Pancreas (tissue), 10 donors: Measurements from ENCODE around the gene SPTBN4. TPM values are rescaled to one million over a fixed set of nuclear protein-coding genes. Genes with fewer than 3 reads are reported as not detected.

Experiments used
- ATAC-seq, 4 donors: fragments of 200-7000 bp; cut with Tn5 transposase; one replicate each; pipeline versions ENCODE4 v1.8.0 to v1.9.1; 2020; ENCODE audit warnings: mild to moderate bottlenecking in 4 of 4, moderate library complexity in 4 of 4
- DNase-seq, 6 donors: peaks; one replicate each; pipeline ENCODE4 v3.0.0-alpha.2; 2020
- FAIRE-seq: peaks from 2 replicates; lab custom pipeline; 2012; peaks lifted over from hg19 to GRCh38; lab: Jason Lieb, UNC
- H3K27ac ChIP-seq, 4 donors: fragments of 200-600 bp; sonication (generic); 1 replicate in 3 of 4; 2 replicates in 1 of 4; pipeline versions ENCODE4 v1.5.0 to v1.8.0; 2020
- H3K27me3 ChIP-seq, 4 donors: fragments of 200-600 bp; one replicate each; pipeline ENCODE4 v1.8.0; 2021
- H3K36me3 ChIP-seq, 3 donors: fragments of 200-600 bp; sonication (generic) in 1 of 3; one replicate each; pipeline versions ENCODE4 v1.5.0 to v1.8.0; 2020 to 2021
- H3K4me1 ChIP-seq, 3 donors: fragments of 200-600 bp; one replicate each; pipeline ENCODE4 v1.8.0; 2021
- H3K4me3 ChIP-seq, 4 donors: fragments of 200-600 bp; sonication (generic) in 2 of 4; one replicate each; pipeline versions ENCODE4 v1.5.0 to v1.8.0; 2020 to 2021
- H3K9me3 ChIP-seq, 4 donors: fragments of 200-600 bp; one replicate each; pipeline ENCODE4 v1.8.0; 2021
- WGBS, 2 donors: extraction: QIAGEN DNeasy Blood & Tissue Kit; methylation state at CpG; one replicate each; pipeline ENCODE4 v1.1.7; 2013; 5-methylcytosine and 5-hydroxymethylcytosine counted together
- intact Hi-C, 3 donors: fragments of 100-400 bp; cut with DNase I; formaldehyde crosslinking; loops; one replicate each; pipeline versions ENCODE4 v1.11.1 to v1.14.2; 2022
- polyA plus RNA-seq, 2 donors: library from polyadenylated mRNA; stranded (reverse); fragments of 200-250 nt; gene quantifications; one replicate each; pipeline ENCODE4 v1.2.3, GENCODE V29; 2013
- total RNA-seq, 6 donors: library from RNA; stranded (reverse); fragmentation: NEBNext Ultra II Directional in 4 of 6; extraction: Animal tissue kit (Norgen Biotek cat#: 25700) in 4 of 6; gene quantifications; one replicate each; pipeline versions ENCODE4 v1.2.1 to v1.2.4, GENCODE V29; 2021 to 2023
- TF ChIP-seq, protein P1 (sequence below), 4 donors: fragments of 200-600 bp; sonication (generic) in 3 of 4; IDR thresholded peaks; one replicate each; pipeline versions ENCODE4 v1.5.0 to v1.8.0; 2021; ENCODE audit warnings: antibody characterized with exemption in 4 of 4
- donor health status: healthy with polysubstance abuse.
- donor health status: DM: no; HTN: no; CAD: no; lungs with moderate emphysema.
- donor health status: DM: no; HTN: no; CAD: no.
- donor health status: control.
- donor health status: control.
- donor health status: Bipolar disorder and iron deficiency.
- donor health status: DM: yes; HTN: yes; CAD: no.
- donor health status: DM: no; HTN: no; CAD: no.
- donor health status: DM: no; HTN: no; CAD: no.
- donor health status: DM: yes; HTN: yes; CAD: no.

Gene SPTBN4
- total and polyA plus RNA-seq, 8 donors = 1.0 to 23.9 (median 1.7) TPM

- Histone ChIP-seq H3K27ac (no peak overlapping the region), H3K9me3 (no peaks in the 10 kb centered on the region), H3K4me3 (no peak overlapping the region), H3K27me3 (no peaks in the 10 kb centered on the region), H3K36me3 (no peaks in the 10 kb centered on the region), H3K4me1 (no peaks in the 10 kb centered on the region)
- 51 to 65% methylated on average over 1 of the region's 1 CpG for WGBS, 2 donors
- DNase-seq (no peak), FAIRE-seq (no peak), ATAC-seq (no peak)
- intact Hi-C loops = no loop called here
- TF ChIP-seq, protein P1, sequence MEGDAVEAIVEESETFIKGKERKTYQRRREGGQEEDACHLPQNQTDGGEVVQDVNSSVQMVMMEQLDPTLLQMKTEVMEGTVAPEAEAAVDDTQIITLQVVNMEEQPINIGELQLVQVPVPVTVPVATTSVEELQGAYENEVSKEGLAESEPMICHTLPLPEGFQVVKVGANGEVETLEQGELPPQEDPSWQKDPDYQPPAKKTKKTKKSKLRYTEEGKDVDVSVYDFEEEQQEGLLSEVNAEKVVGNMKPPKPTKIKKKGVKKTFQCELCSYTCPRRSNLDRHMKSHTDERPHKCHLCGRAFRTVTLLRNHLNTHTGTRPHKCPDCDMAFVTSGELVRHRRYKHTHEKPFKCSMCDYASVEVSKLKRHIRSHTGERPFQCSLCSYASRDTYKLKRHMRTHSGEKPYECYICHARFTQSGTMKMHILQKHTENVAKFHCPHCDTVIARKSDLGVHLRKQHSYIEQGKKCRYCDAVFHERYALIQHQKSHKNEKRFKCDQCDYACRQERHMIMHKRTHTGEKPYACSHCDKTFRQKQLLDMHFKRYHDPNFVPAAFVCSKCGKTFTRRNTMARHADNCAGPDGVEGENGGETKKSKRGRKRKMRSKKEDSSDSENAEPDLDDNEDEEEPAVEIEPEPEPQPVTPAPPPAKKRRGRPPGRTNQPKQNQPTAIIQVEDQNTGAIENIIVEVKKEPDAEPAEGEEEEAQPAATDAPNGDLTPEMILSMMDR (IDR thresholded peaks at IDR 0.05) = no peak
These were observed 81.0 kb downstream of the SPTBN4 start for GRCh38 chr19:40547836-40548235.

DNA sequence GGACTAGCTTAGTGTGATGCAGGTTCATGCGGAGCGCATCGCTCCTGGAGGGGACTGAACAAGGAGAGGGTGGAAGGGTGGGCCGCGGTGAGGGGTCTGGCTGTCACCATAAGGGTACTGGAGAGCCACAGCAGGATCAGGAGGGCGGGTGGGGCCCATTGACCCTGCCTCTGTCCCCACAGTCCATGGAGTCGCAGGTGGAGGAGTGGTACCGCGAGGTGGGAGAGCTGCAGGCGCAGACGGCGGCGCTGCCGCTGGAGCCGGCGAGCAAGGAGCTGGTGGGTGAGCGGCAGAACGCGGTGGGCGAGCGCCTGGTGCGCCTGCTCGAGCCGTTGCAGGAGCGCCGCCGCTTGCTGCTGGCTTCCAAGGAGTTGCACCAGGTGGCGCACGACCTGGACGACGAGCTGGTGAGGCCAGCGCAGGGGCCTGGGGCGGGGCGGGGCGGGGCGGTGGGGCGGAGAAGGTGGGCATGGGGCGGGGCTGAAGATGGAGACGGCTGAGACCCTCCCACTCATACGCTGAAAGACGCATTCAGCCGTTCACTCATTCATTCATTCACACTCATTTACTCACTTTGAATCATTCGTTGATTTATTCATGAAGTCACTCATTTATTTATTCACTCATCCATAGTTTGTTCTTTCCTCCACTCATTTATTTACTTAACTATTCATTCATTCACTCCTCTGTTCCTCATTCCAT lies 82.4 kb downstream of the SPTBN4 start:
- H3K36me3 ChIP-seq = no peaks in the 10 kb centered on the region
- H3K9me3 ChIP-seq = no peaks in the 10 kb centered on the region
- 5 to 7% methylated on average over 36 to 41 of the region's 43 CpGs for WGBS, 2 donors
- intact Hi-C loops = no loop called here
- FAIRE-seq = no peak
- no peak overlapping the region for H3K27ac ChIP-seq
- H3K27me3 ChIP-seq = peaks cover 0 to 7% (median 1%) of the 10 kb centered on the region in 4 donors
- no peaks in the 10 kb centered on the region for H3K4me1 ChIP-seq
- DNase-seq = peak in 5 of 6 donors; percentile 39 to 84 (median 65)
- TF ChIP-seq, protein P1 (IDR thresholded peaks at IDR 0.05) = peak; percentile 10 to 29 (median 23)
- ATAC-seq = peak; percentile 76 to 93 (median 84)
- H3K4me3 ChIP-seq = no peak overlapping the region

GRCh38 chr19:40550951-40551350 lies 84.2 kb downstream of the SPTBN4 start:
- Histone ChIP-seq H3K9me3 (no peaks in the 10 kb centered on the region), H3K27ac (no peak overlapping the region), H3K36me3 (no peaks in the 10 kb centered on the region), H3K4me1 (no peaks in the 10 kb centered on the region), H3K4me3 (no peak overlapping the region), H3K27me3 (peaks cover 0 to 13% (median 3%) of the 10 kb centered on the region in 4 donors)
- DNase-seq (no peak), ATAC-seq (no peak), FAIRE-seq (no peak)
- WGBS, 2 donors = 82 to 84% methylated on average over 4 of the region's 4 CpGs
- TF ChIP-seq, protein P1 (IDR thresholded peaks at IDR 0.05) = no peak
- intact Hi-C loops = no loop called here

- H3K27ac ChIP-seq = no peak overlapping the region
- no peak overlapping the region for H3K4me3 ChIP-seq
- 66 to 83% methylated on average over 3 of the region's 3 CpGs for WGBS, 2 donors
- H3K36me3 ChIP-seq = no peaks in the 10 kb centered on the region
- intact Hi-C loops = no loop called here
- DNase-seq = no peak
- ATAC-seq = no peak
- no peak for FAIRE-seq
- H3K9me3 ChIP-seq = no peaks in the 10 kb centered on the region
- TF ChIP-seq, protein P1 (IDR thresholded peaks at IDR 0.05) = no peak
- H3K4me1 ChIP-seq = no peaks in the 10 kb centered on the region
- H3K27me3 ChIP-seq = peaks cover 0 to 13% (median 3%) of the 10 kb centered on the region in 4 donors
These were observed 86.0 kb downstream of the SPTBN4 start for GRCh38 chr19:40552848-40553247.
